ENCODE results near the gene C2orf68.

- TF ChIP-seq PPARA (CRISPR knock-in tag; IDR thresholded peaks at IDR 0.05; ENCODE audit: borderline replicate concordance), result no peak
- TF ChIP-seq ZFP30 (CRISPR knock-in tag; IDR thresholded peaks at IDR 0.05), result no peak
- TF ChIP-seq CREB5 (CRISPR knock-in tag; IDR thresholded peaks at IDR 0.05; ENCODE audit: low read depth), result no peak
- no peak for TF ChIP-seq GLIS3 (CRISPR knock-in tag; IDR thresholded peaks at IDR 0.05)
- no peak for TF ChIP-seq TOX (CRISPR knock-in tag; IDR thresholded peaks at IDR 0.05; ENCODE audit: borderline replicate concordance)
- TF ChIP-seq OSR1 (CRISPR knock-in tag; IDR thresholded peaks at IDR 0.05), result no peak
- no peak for TF ChIP-seq ZNF565 (CRISPR knock-in tag; conservative IDR thresholded peaks at IDR 0.05; ENCODE audit: low read depth)
- TF ChIP-seq PATZ1 (CRISPR knock-in tag; IDR thresholded peaks at IDR 0.05; ENCODE audit: borderline replicate concordance), result no peak
- TF ChIP-seq BACH2 (CRISPR knock-in tag; IDR thresholded peaks at IDR 0.05; ENCODE audit: borderline replicate concordance), result no peak
Observed at GRCh38 chr2:85590950-85591349, 20.9 kb downstream of the C2orf68 start.

Data from SK-N-SH treated with all-trans-retinoic acid at 6 μM for 48 hours (cell line).